Skeletal muscle satellite cell (primary cell): ENCODE measurements around the gene PABPN1L.
"Not testable (repeated sequence)": the region's sequence is repeated elsewhere in the genome, so short reads cannot be mapped to it uniquely, and the experiment has no call there.

Experiments
- H3K27me3 ChIP-seq: 2 replicates; pipeline ENCODE4 v1.7.0; 2013; ENCODE audit warnings: low read length; ENCODE audit not compliant: control insufficient read depth, insufficient read depth
- H3K36me3 ChIP-seq: 2 replicates; pipeline ENCODE4 v1.7.0; 2013; ENCODE audit warnings: mild to moderate bottlenecking, control low read depth, low read length; ENCODE audit not compliant: insufficient read depth
- H3K4me1 ChIP-seq: 2 replicates; pipeline ENCODE4 v1.7.0; 2013; ENCODE audit warnings: low read length; ENCODE audit not compliant: control insufficient read depth, insufficient read depth
- H3K4me2 ChIP-seq: 2 replicates; pipeline ENCODE4 v1.7.0; 2013; ENCODE audit warnings: mild to moderate bottlenecking, low read length
- H3K4me3 ChIP-seq: 2 replicates; pipeline ENCODE4 v1.7.0; 2013; ENCODE audit warnings: low read length
- H3K9ac ChIP-seq: 2 replicates; pipeline ENCODE4 v1.7.0; 2013; ENCODE audit warnings: mild to moderate bottlenecking, low read depth, low read length, moderate library complexity
- H3K9me3 ChIP-seq: replicated peaks from 2 replicates; pipeline ENCODE4 v1.7.0; 2013; ENCODE audit warnings: mild to moderate bottlenecking, control low read depth, low read length

PABPN1L gene

GRCh38 chr16:88897696-88898425, 31.4 kb upstream of the PABPN1L start:
- H3K36me3 ChIP-seq: no peaks in the 10 kb centered on the region

GRCh38 chr16:88896238-88897070, 30.0 kb upstream of the PABPN1L start:
- H3K9me3 ChIP-seq: no peaks in the 10 kb centered on the region
- no peak overlapping the region for H3K9ac ChIP-seq
- peaks cover 22% of the 10 kb centered on the region for H3K27me3 ChIP-seq
- H3K4me1 ChIP-seq: no peaks in the 10 kb centered on the region
- H3K4me2 ChIP-seq: no peak overlapping the region
- no peak overlapping the region for H3K4me3 ChIP-seq
- H3K36me3 ChIP-seq: no peaks in the 10 kb centered on the region

More at GRCh38 chr16:88897696-88898425, 31.4 kb upstream of the PABPN1L start:
- Histone ChIP-seq H3K4me3 (no peak overlapping the region), H3K9ac (no peak overlapping the region), H3K4me2 (no peak overlapping the region), H3K4me1 (no peaks in the 10 kb centered on the region), H3K9me3 (no peaks in the 10 kb centered on the region), H3K27me3 (peaks cover 27% of the 10 kb centered on the region)

DNA sequence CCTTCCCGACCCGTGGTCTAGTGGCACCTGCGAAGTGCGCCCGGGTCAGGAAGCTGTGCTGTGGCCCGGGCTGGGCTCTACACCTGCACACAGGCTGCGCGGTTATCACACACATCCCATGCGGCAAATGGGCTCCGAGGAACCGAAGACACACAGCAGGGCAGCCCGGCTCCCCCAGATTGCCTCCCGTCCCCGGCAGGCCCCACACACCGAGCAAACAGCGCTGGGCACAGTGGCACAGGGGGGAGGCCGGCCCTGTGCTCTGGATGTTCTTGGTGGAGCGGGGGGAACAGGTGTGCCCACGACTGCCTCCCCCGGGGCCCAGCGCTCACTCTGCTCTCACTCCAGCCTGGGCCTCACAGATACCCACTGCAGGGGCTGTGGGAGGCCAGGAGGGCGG, 28.9 kb upstream of the PABPN1L start:
- no peak overlapping the region for H3K4me3 ChIP-seq
- H3K9ac ChIP-seq: no peak overlapping the region

GRCh38 chr16:88894681-88895300, 28.3 kb upstream of the PABPN1L start:
- no peaks in the 10 kb centered on the region for H3K4me1 ChIP-seq
- peaks cover 14% of the 10 kb centered on the region for H3K27me3 ChIP-seq
- H3K4me2 ChIP-seq: no peak overlapping the region
- H3K9me3 ChIP-seq: no peaks in the 10 kb centered on the region
- H3K36me3 ChIP-seq: no peaks in the 10 kb centered on the region
- H3K9ac ChIP-seq: no peak overlapping the region
- no peak overlapping the region for H3K4me3 ChIP-seq

More for the DNA sequence above, 28.9 kb upstream of the PABPN1L start:
- Histone ChIP-seq H3K27me3 (peaks cover 18% of the 10 kb centered on the region), H3K9me3 (no peaks in the 10 kb centered on the region), H3K4me2 (no peak overlapping the region), H3K36me3 (no peaks in the 10 kb centered on the region), H3K4me1 (no peaks in the 10 kb centered on the region)

GRCh38 chr16:88894266-88894665, 27.8 kb upstream of the PABPN1L start:
- H3K9ac ChIP-seq, H3K4me3 ChIP-seq, H3K27me3 ChIP-seq, H3K36me3 ChIP-seq, H3K4me1 ChIP-seq, H3K4me2 ChIP-seq, H3K9me3 ChIP-seq: not testable (repeated sequence)

- H3K9ac ChIP-seq: no peak overlapping the region
These were observed 26.9 kb upstream of the PABPN1L start for GRCh38 chr16:88893127-88893968.

GRCh38 chr16:88892065-88892464, 25.6 kb upstream of the PABPN1L start:
- H3K9me3 ChIP-seq: no peaks in the 10 kb centered on the region
- H3K36me3 ChIP-seq: no peaks in the 10 kb centered on the region
- peaks cover 10% of the 10 kb centered on the region for H3K27me3 ChIP-seq

More at GRCh38 chr16:88893127-88893968, 26.9 kb upstream of the PABPN1L start:
- H3K9me3 ChIP-seq: no peaks in the 10 kb centered on the region
- H3K4me3 ChIP-seq: no peak overlapping the region
- H3K4me2 ChIP-seq: no peak overlapping the region
- H3K27me3 ChIP-seq: peaks cover 7% of the 10 kb centered on the region
- H3K4me1 ChIP-seq: no peaks in the 10 kb centered on the region
- H3K36me3 ChIP-seq: no peaks in the 10 kb centered on the region

DNA sequence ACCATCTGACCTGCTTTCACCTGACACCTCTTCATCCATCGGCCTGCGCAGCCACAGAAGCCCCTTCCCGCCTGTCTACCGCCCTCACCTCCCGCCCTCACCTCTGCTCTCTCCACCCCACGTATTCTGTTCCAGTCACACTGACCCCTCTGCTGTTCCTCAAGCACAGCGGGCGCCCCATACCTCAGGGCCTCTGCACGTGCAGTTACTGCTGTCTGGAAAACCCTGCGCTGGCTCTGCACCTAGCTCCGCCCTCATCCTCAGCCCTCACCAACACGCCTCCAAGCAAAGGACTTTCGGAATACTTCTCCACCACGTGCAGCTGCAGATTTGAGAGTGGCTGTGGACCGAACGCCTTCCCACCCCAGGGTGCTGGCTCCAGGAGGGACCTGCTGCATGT, 24.6 kb upstream of the PABPN1L start:
- H3K4me2 ChIP-seq: no peak overlapping the region
- no peak overlapping the region for H3K4me3 ChIP-seq
- peaks cover 11% of the 10 kb centered on the region for H3K4me1 ChIP-seq
- H3K9me3 ChIP-seq: no peaks in the 10 kb centered on the region
- no peaks in the 10 kb centered on the region for H3K36me3 ChIP-seq
- no peak overlapping the region for H3K9ac ChIP-seq
- H3K27me3 ChIP-seq: peaks cover 16% of the 10 kb centered on the region

More at GRCh38 chr16:88892065-88892464, 25.6 kb upstream of the PABPN1L start:
- Histone ChIP-seq H3K4me3 (no peak overlapping the region), H3K4me2 (no peak overlapping the region), H3K9ac (no peak overlapping the region), H3K4me1 (peaks cover 6% of the 10 kb centered on the region)

DNA sequence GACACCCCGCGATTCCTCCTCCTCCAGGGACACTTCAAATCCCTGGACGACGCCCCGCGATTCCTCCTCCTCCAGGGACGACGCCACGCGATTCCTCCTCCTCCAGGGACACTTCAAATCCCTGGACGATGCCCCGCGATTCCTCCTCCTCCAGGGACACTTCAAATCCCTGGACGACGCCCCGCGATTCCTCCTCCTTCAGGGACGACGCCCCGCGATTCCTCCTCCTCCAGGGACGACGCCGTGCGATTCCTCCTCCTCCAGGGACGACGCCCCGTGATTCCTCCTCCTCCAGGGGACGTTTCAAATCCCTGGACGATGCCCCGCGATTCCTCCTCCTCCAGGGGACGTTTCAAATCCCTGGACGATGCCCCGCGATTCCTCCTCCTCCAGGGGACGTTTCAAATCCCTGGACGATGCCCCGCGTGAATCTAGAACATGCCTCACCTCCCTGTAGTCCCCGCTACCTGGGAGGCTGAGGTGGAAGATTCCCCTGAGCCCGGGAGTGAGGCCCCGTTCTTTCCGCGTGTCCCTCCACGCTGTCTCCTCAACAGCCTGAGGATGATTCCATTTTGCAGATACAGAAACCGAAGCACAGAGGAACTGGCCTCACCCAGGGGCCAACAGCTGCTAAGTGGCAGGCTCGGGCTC, 23.4 kb upstream of the PABPN1L start:
- H3K9ac ChIP-seq, H3K4me2 ChIP-seq, H3K9me3 ChIP-seq, H3K4me3 ChIP-seq, H3K36me3 ChIP-seq: not testable (repeated sequence)
- Histone ChIP-seq H3K27me3 (peaks cover 16% of the 10 kb centered on the region), H3K4me1 (peaks cover 11% of the 10 kb centered on the region)

GRCh38 chr16:88888461-88889387, 22.3 kb upstream of the PABPN1L start:
- peaks cover 11% of the 10 kb centered on the region for H3K4me1 ChIP-seq
- no peak overlapping the region for H3K4me2 ChIP-seq
- H3K27me3 ChIP-seq: peaks cover 16% of the 10 kb centered on the region
- no peak overlapping the region for H3K4me3 ChIP-seq
- no peaks in the 10 kb centered on the region for H3K9me3 ChIP-seq
- no peak overlapping the region for H3K9ac ChIP-seq
- no peaks in the 10 kb centered on the region for H3K36me3 ChIP-seq
